Keratinocyte (primary cell): ENCODE data around the gene GAS2. TPM values are rescaled to one million over a fixed set of nuclear protein-coding genes. Genes with fewer than 3 reads are reported as not detected.

Experiments used
- DNase-seq: peaks from one replicate; pipeline ENCODE4 v3.0.0-alpha.2; 2011; ENCODE audit warnings: low read depth, missing footprints, low spot score
- FAIRE-seq: peaks from 2 replicates; lab custom pipeline; 2011; peaks lifted over from hg19 to GRCh38; lab: Jason Lieb, UNC
- H2AFZ ChIP-seq: 2 replicates; pipeline ENCODE4 v1.6.0; 2012; ENCODE audit warnings: low read length, control low read depth, inconsistent platforms; ENCODE audit not compliant: control insufficient read depth
- H3K27ac ChIP-seq: 2 replicates; pipeline ENCODE4 v1.5.1; 2011; ENCODE audit warnings: low read length; ENCODE audit not compliant: control insufficient read depth, insufficient read depth
- H3K27me3 ChIP-seq: 3 replicates; pipeline ENCODE4 v1.6.0; 2011; ENCODE audit warnings: low read length; ENCODE audit not compliant: control insufficient read depth, insufficient read depth; ENCODE audit errors: extremely low read depth
- H3K36me3 ChIP-seq, 2 experiments: 2 replicates in 1 of 2; 3 replicates in 1 of 2; pipeline ENCODE4 v1.5.1; 2011; ENCODE audit warnings: low read length in 2 of 2, mild to moderate bottlenecking in 1 of 2; ENCODE audit not compliant: control insufficient read depth in 2 of 2, insufficient read depth in 2 of 2; ENCODE audit errors: extremely low read depth in 1 of 2
- H3K4me1 ChIP-seq: 3 replicates; pipeline ENCODE4 v1.5.1; 2011; ENCODE audit warnings: low read length; ENCODE audit not compliant: control insufficient read depth, insufficient read depth; ENCODE audit errors: extremely low read depth
- H3K4me2 ChIP-seq: 3 replicates; pipeline ENCODE4 v1.6.0; 2011; ENCODE audit warnings: low read depth, low read length; ENCODE audit not compliant: control insufficient read depth, insufficient read depth; ENCODE audit errors: extremely low read depth
- H3K4me3 ChIP-seq, 3 experiments: fragments of 200-600 bp in 1 of 3; sonication (generic) in 1 of 3; 2 replicates in 2 of 3; 3 replicates in 1 of 3; pipeline ENCODE4 v1.5.1; 2011 to 2016; ENCODE audit warnings: low read length in 3 of 3, mild to moderate bottlenecking in 3 of 3, control low read depth in 2 of 3, inconsistent platforms in 1 of 3, low read depth in 1 of 3, mixed read lengths in 1 of 3, mixed run types in 1 of 3, moderate library complexity in 1 of 3; ENCODE audit not compliant: control insufficient read depth in 2 of 3, insufficient read depth in 2 of 3; ENCODE audit errors: extremely low read depth in 1 of 3
- H3K79me2 ChIP-seq: 2 replicates; pipeline ENCODE4 v1.6.0; 2012; ENCODE audit warnings: low read length; ENCODE audit not compliant: control insufficient read depth, insufficient read depth
- H3K9ac ChIP-seq: 3 replicates; pipeline ENCODE4 v1.6.0; 2011; ENCODE audit warnings: low read length; ENCODE audit not compliant: control insufficient read depth, insufficient read depth; ENCODE audit errors: extremely low read depth
- H3K9me1 ChIP-seq: 3 replicates; pipeline ENCODE4 v1.6.0; 2011; ENCODE audit warnings: low read length; ENCODE audit not compliant: control insufficient read depth, insufficient read depth; ENCODE audit errors: extremely low read depth
- H3K9me3 ChIP-seq: 2 replicates; pipeline ENCODE4 v1.5.1; 2012; ENCODE audit warnings: low read depth, low read length; ENCODE audit not compliant: control insufficient read depth
- H4K20me1 ChIP-seq: 3 replicates; pipeline ENCODE4 v1.6.0; 2011; ENCODE audit warnings: low read length; ENCODE audit not compliant: control insufficient read depth, insufficient read depth; ENCODE audit errors: extremely low read depth
- EZH2 ChIP-seq: IDR thresholded peaks from one replicate; pipeline ENCODE4 v1.6.1; 2012; ENCODE audit warnings: inconsistent platforms, mild to moderate bottlenecking, low read length, moderate library complexity
- dilution Hi-C: fragments of 300-500 bp; cut with MboI; formaldehyde crosslinking; loops from one replicate; pipeline ENCODE4 v1.7.0; 2020; ENCODE audit warnings: low sequenced_read_pairs; ENCODE audit not compliant: extremely low pct_ligation_motif_present
- polyA plus RNA-seq, 5 experiments: library from polyadenylated mRNA; depleted of rRNA in 3 of 5; stranded (reverse) in 3 of 5; stranded (forward) in 1 of 5; unstranded in 1 of 5; fragments of >200 nt; gene quantifications; 1 replicate in 1 of 5; 2 replicates in 3 of 5; 3 replicates in 1 of 5; pipeline versions ENCODE4 v1.2.1 to v1.2.3, GENCODE V29; 2011 to 2012; ENCODE audit warnings: missing spikeins in 2 of 5, low read depth in 1 of 5, low replicate concordance in 1 of 5
- TF ChIP-seq, protein P1 (sequence below), 3 experiments: IDR thresholded peaks in 1 of 3; conservative IDR thresholded peaks in 1 of 3; optimal IDR thresholded peaks in 1 of 3; 2 replicates in 2 of 3; 3 replicates in 1 of 3; pipeline versions ENCODE3 to v1.5.1; 2011; ENCODE audit warnings: low read length in 3 of 3, mild to moderate bottlenecking in 3 of 3, moderate library complexity in 2 of 3, control low read depth in 1 of 3, inconsistent platforms in 1 of 3; ENCODE audit not compliant: insufficient read depth in 2 of 3; ENCODE audit errors: extremely low read depth in 1 of 3

The GAS2 gene
- polyA plus RNA-seq, 1 donor (not counting 4 experiments of a cell fraction or from before 2014, with no cell fraction given) = 0.62 TPM

DNA sequence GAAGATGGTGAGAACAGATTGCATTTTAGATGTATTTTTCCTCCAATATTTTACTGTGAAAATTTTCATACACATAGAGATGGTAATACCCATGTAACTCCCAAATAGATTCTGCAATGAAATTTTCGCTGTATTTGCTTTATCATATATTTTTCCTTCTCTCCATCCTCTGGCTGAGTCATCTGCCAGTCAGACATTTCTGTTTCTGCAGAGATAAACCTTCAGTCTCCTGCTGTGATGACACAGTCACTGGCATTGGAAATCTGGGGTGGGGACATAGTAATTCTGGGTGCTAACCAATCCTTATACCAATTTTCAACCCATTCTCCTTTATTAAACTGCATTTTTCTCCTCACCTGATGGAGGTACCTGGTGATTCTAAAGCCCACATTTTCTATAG, 129.5 kb downstream of the GAS2 start:
- Histone ChIP-seq H3K9ac (no peak overlapping the region), H3K9me1 (no peaks in the 10 kb centered on the region), H4K20me1 (no peaks in the 10 kb centered on the region), H3K4me3 (no peak overlapping the region), H3K36me3 (no peaks in the 10 kb centered on the region), H3K4me1 (no peaks in the 10 kb centered on the region), H3K27ac (no peak overlapping the region), H3K79me2 (no peaks in the 10 kb centered on the region), H3K9me3 (no peaks in the 10 kb centered on the region), H3K27me3 (no peaks in the 10 kb centered on the region), H2AFZ (no peak overlapping the region), H3K4me2 (no peak overlapping the region)
- TF ChIP-seq EZH2 = no peak
- TF ChIP-seq, protein P1, sequence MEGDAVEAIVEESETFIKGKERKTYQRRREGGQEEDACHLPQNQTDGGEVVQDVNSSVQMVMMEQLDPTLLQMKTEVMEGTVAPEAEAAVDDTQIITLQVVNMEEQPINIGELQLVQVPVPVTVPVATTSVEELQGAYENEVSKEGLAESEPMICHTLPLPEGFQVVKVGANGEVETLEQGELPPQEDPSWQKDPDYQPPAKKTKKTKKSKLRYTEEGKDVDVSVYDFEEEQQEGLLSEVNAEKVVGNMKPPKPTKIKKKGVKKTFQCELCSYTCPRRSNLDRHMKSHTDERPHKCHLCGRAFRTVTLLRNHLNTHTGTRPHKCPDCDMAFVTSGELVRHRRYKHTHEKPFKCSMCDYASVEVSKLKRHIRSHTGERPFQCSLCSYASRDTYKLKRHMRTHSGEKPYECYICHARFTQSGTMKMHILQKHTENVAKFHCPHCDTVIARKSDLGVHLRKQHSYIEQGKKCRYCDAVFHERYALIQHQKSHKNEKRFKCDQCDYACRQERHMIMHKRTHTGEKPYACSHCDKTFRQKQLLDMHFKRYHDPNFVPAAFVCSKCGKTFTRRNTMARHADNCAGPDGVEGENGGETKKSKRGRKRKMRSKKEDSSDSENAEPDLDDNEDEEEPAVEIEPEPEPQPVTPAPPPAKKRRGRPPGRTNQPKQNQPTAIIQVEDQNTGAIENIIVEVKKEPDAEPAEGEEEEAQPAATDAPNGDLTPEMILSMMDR (optimal IDR thresholded peaks at IDR 0.05 in 1 of 3, IDR thresholded peaks at IDR 0.05 in 1 of 3, conservative IDR thresholded peaks at IDR 0.05 in 1 of 3; ENCODE audit: extremely low read depth in 1 of 3, insufficient read depth in 2 of 3, low read length in 3 of 3) = no peak
- DNase-seq (no peak), FAIRE-seq (no peak)
- dilution Hi-C loops = loop anchor here (25.0 kb wide), 2 partner anchors 109 to 234 kb away; no protein-coding TSS in a partner anchor

DNA sequence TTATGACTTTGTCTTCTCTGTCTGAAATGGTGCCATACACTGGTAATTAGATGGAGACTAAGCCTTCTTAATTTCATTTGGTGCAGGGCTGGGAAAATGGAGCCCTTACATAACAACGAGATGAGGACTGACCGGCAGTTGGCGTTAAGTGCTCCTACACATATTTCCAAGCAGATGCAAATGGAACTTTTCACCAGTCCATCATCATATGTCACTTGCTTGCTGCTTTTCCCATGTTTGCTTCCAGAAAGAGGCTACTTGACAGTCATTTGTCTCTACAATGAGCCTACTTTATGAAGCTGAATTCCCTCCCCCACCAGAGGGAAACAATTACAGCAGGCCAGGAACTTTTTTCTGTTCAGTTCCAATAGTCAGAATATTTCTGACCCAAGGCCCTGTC, 130.6 kb downstream of the GAS2 start:
- TF ChIP-seq, protein P1 (optimal IDR thresholded peaks at IDR 0.05 in 1 of 3, IDR thresholded peaks at IDR 0.05 in 1 of 3, conservative IDR thresholded peaks at IDR 0.05 in 1 of 3; ENCODE audit: extremely low read depth in 1 of 3, insufficient read depth in 2 of 3, low read length in 3 of 3) = no peak
- TF ChIP-seq EZH2 = no peak
- H3K36me3 ChIP-seq = no peaks in the 10 kb centered on the region
- H4K20me1 ChIP-seq = no peaks in the 10 kb centered on the region
- no peak overlapping the region for H2AFZ ChIP-seq
- no peak overlapping the region for H3K9ac ChIP-seq
- FAIRE-seq = no peak
- H3K27me3 ChIP-seq = no peaks in the 10 kb centered on the region
- no peak overlapping the region for H3K27ac ChIP-seq
- no peaks in the 10 kb centered on the region for H3K79me2 ChIP-seq
- H3K9me3 ChIP-seq = no peaks in the 10 kb centered on the region
- dilution Hi-C loops = loop anchor here (25.0 kb wide), 2 partner anchors 110 to 235 kb away; no protein-coding TSS in a partner anchor
- H3K4me1 ChIP-seq = no peaks in the 10 kb centered on the region
- no peak overlapping the region for H3K4me3 ChIP-seq
- no peaks in the 10 kb centered on the region for H3K9me1 ChIP-seq
- H3K4me2 ChIP-seq = no peak overlapping the region
- no peak for DNase-seq
